Colon (tissue), 2 donors: Measurements from ENCODE around the gene GRHL3.

Experiments
- FAIRE-seq: peaks from 2 replicates; lab custom pipeline; 2012; peaks lifted over from hg19 to GRCh38; lab: Jason Lieb, UNC
- donor health status: control.
- donor health status: control.

Gene GRHL3

GRCh38 chr1:24344090-24344742, 25.1 kb downstream of the GRHL3 start:
- FAIRE-seq: no peak

- FAIRE-seq: no peak
These were observed 26.2 kb downstream of the GRHL3 start for GRCh38 chr1:24345334-24345733.

DNA sequence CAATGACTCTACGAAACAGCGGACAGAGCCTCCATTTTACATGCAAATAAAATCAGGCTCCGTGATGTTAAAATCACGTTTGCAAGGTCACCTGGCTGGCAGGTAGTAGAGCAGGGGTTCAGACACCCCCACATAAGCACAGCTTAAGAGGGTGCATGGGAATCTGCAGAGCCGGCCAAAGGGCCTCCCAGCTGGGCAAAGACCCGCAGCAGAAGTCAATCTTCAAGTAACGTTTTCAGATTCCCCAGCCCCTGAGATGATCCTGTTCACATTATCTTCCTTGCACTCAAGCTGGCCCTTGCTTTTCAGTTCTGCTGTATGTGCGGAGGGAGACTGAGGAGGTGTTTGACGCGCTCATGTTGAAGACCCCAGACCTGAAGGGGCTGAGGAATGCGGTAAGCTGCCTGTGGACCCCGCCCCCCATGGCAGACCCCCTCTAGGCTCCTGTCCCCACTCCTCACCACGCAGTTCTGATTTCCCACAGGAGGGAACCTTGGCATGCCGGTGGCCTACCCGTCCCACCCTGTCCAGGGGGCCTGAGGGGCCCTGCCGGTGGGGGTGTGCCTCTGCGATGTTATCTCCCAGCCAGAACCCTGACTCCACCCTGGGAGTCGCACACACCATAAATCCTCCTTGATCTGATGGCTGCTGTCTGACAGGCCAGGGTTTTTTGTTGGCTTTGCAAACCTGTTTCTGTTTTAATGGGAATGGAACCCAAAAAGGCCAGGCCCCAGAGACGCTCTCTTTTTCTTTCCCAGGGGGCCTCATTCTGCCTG, 28.2 kb downstream of the GRHL3 start:
- FAIRE-seq: no peak

DNA sequence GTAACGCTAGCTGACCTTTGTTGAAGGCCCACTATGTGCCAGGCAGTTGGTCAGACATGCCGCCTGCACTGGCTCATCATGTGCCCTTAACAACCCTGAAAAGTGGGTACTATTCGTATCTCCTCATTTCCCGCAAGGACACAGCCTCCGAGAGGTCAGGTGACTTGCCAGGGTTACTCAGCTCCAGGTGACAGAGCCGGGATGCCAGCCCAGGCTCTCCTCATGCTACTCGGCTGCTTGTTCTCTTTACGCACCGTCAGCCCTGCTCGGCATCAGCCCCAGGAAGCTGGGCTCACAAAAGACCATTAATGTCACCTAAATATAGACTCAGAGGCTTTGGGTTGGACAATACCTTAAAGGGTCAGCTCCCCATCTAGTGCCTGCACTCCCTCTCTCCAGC, 29.0 kb downstream of the GRHL3 start:
- no peak for FAIRE-seq

DNA sequence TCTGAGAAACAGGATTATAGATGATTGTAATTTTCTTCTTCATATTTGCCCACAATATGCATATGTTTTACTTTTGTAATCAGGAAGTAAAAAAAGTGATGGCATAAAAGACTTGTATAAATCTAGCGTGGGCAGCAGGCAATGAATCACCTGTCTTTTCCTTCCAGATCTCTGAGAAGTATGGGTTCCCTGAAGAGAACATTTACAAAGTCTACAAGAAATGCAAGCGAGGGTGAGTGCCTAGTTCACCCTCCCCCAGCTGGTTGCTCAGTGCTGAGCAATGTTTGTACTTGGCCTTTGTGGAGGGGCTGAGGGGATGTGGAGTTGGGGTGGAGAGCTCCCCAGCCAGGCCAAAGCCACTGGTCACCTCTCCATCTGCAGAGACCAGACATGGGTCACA, 30.7 kb downstream of the GRHL3 start:
- FAIRE-seq: no peak

DNA sequence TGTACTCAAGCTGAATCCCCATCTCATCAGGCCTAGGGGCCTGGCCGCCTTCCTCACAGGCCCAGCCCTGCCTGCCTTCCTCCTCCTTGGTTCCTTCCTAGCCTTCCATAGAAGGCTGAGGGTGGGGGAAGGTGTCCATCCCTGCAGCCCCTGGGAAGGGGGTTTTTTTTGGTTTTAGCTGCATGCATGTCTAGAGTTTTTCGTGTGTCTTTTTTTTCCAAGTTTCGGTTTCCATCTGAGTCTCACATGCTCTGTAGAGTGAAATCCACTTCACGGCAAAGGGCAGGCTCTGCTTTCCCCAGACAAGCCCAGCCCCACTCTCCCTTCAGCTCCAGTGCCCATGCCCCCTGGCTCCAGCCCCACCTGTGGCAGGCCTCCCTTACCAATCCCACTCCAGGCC, 32.1 kb downstream of the GRHL3 start:
- no peak for FAIRE-seq

- no peak for FAIRE-seq
These were observed 32.9 kb downstream of the GRHL3 start for GRCh38 chr1:24351918-24352627.

GRCh38 chr1:24353292-24353891, 34.2 kb downstream of the GRHL3 start:
- FAIRE-seq: no peak

GRCh38 chr1:24355466-24355865, 36.3 kb downstream of the GRHL3 start:
- FAIRE-seq: no peak

- no peak for FAIRE-seq
These were observed 37.9 kb downstream of the GRHL3 start for GRCh38 chr1:24357038-24357437.

- no peak for FAIRE-seq
These were observed 41.5 kb downstream of the GRHL3 start for GRCh38 chr1:24360681-24361080.

DNA sequence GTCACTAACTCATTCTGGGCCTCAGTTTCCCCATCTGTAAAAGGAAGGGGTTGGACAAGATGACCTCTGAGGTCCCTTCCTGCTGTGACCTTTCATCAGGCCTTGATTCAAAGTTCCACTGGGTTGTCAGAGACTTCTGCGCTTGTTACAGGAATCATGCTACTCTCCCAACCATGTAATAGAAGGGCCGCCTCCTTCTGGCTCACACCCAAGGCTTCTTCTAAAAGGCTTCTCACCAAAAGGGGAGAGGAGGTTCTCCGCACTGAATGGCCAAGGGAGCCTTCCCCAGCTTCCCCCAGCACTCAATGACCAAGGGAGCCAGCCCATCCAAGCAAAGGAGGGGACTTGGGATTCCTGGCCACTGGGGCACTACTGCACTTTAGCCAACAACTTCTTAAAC, 42.7 kb downstream of the GRHL3 start:
- FAIRE-seq: no peak

DNA sequence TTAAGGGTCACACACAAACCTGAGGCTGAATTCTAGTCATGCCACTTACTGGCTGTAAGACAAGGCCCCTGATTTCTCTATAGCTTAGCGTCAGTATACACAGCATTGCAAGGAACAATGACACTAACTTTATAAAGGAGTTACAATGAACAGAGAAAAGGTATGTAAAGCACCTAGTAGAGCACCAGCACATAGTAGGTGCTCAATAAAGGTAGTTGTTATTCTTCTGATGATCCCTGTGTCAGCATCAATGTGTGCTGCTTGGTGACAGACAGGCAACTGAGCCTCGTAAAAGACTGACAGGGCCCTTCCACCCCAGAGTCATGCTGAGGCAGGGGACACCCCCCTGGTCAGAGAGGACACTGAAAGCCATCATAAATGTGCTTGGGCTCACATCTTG, 43.2 kb downstream of the GRHL3 start:
- FAIRE-seq: no peak

DNA sequence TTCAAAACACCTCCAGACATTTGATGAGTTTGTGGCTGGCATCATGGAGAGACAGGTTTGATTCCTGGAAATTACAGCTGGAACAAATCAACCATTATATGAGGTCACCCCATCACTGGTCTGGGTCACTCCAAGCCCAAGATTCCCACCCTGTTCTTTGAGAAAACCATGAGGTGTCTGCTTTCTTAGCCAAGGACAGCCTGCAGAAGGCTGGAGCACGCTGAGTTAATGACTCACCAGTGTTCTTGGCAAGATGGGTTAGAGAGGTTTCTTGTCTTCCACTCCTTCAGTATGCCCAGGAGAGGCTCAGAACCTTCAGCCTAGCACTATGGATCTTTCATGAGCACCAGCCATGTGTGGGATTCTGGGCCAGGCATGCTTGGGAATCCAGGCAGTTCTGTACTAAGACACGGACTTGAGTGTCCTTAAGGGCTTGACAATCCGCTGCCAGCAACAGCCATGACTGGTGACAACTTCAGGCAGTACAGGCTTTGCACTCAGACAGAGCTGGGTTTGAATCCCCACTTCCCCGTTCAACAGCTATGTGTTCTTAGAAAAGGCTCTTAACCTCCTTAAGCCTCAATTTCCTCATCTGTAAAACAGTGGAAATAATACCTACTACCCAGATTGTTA, 43.9 kb downstream of the GRHL3 start:
- no peak for FAIRE-seq

DNA sequence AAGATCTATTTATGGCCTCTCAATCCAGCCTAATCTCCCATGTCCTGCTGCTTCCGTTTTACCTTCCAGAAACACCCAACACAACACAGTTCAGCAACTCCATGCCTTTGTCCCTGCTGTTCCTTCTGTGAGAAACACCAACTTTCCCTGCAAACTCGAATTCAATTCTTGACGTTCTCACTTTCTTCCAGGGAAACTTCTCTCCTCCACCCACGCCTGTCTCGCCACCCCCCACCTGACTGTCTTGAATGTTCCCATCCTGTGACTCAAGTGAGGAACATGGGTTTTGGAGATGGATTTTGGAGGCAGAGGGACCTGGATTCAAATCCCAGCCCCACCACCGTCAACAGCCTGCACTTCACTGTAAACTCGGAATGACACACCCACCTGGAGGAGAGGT, 44.8 kb downstream of the GRHL3 start:
- FAIRE-seq: no peak

DNA sequence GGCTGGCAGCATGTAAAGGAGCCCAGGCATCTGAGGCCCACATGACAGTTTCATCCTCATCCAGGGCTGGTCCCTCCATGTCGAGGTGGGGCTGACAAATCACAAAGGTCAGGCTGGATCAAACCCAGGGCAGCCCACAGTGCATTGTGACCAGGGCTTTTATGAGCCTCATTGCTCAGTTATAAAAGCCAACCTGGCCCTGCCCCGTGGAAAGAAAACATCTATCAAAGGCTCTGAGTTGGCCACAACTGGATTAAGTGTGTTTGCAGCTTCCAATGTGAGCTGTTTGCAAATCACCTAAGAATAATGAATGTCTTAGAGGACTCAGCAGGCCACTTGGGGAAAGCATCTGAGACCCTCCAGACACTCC, 45.4 kb downstream of the GRHL3 start:
- no peak for FAIRE-seq

- no peak for FAIRE-seq
These were observed 46.0 kb downstream of the GRHL3 start for GRCh38 chr1:24364975-24365678.

GRCh38 chr1:24366707-24367106, 47.5 kb downstream of the GRHL3 start:
- no peak for FAIRE-seq

DNA sequence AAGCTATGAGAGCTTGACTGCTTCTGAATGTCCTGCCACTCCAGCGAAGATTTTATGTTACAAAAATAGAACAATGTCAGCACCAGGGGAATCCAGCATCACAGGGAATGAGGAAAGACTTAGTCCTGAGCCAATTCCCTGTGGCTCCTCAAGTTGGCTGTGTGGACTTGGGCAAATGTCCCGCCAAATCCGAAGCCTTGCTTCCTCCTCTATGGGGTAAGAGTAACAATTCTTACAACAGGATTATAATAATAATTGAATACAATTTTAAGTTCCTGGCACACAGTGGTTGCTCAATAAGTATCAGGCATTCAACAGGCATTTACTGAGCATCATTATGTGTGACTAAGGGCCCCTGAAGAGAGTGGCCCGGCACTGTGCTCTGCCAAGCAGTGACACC, 50.0 kb downstream of the GRHL3 start:
- no peak for FAIRE-seq

- FAIRE-seq: no peak
These were observed 50.6 kb downstream of the GRHL3 start for GRCh38 chr1:24369801-24370200.

GRCh38 chr1:24373044-24373443, 53.9 kb downstream of the GRHL3 start:
- no peak for FAIRE-seq

- no peak for FAIRE-seq
These were observed 54.6 kb downstream of the GRHL3 start for GRCh38 chr1:24373710-24374109.
